Thyroid gland (tissue), 4 donors: ENCODE results near the gene TBRG4. TPM values are rescaled to one million over a fixed set of nuclear protein-coding genes. Genes with fewer than 3 reads are reported as not detected.

Source experiments
- DNase-seq, 2 donors: peaks; one replicate each; pipeline ENCODE4 v3.0.0-alpha.2; 2019
- H3K27ac ChIP-seq, 3 donors: fragments of 200-600 bp; sonication (generic); 1 replicate in 2 of 3; 2 replicates in 1 of 3; pipeline ENCODE4 v1.5.1; 2016 to 2019; ENCODE audit warnings: mild to moderate bottlenecking in 1 of 3, moderate library complexity in 1 of 3
- H3K27me3 ChIP-seq: fragments of 200-600 bp; sonication (generic); one replicate; pipeline ENCODE4 v1.5.1; 2019
- H3K36me3 ChIP-seq, 2 donors: fragments of 200-600 bp; sonication (generic); one replicate each; pipeline ENCODE4 v1.5.1; 2016 to 2019
- H3K4me1 ChIP-seq, 2 donors: fragments of 200-600 bp; sonication (generic); one replicate each; pipeline ENCODE4 v1.5.1; 2017 to 2019
- H3K4me3 ChIP-seq, 3 donors: fragments of 200-600 bp; sonication (generic); replicated peaks in 1 of 3; 1 replicate in 2 of 3; 2 replicates in 1 of 3; pipeline ENCODE4 v1.5.1; 2016; ENCODE audit warnings: mild to moderate bottlenecking in 1 of 3
- H3K9me3 ChIP-seq: fragments of 200-600 bp; sonication (generic); one replicate; pipeline ENCODE4 v1.5.1; 2017
- CTCF ChIP-seq, 6 experiments: fragments of 200-600 bp in 3 of 6; fragments of 450-650 bp in 3 of 6; sonication (generic) in 3 of 6; IDR thresholded peaks; one replicate each; pipeline ENCODE4 v1.5.1; 2016 to 2019; ENCODE audit warnings: antibody characterized with exemption in 6 of 6, mild to moderate bottlenecking in 2 of 6, inconsistent platforms in 1 of 6, moderate library complexity in 1 of 6
- POLR2A ChIP-seq, 2 donors: fragments of 450-650 bp; IDR thresholded peaks; one replicate each; pipeline ENCODE4 v1.6.1; 2017; ENCODE audit warnings: antibody characterized with exemption in 2 of 2, mild to moderate bottlenecking in 2 of 2, moderate library complexity in 1 of 2
- WGBS, 2 donors: methylation state at CpG; one replicate each; pipeline ENCODE4 v1.1.5; 2017; 5-methylcytosine and 5-hydroxymethylcytosine counted together
- intact Hi-C: fragments of 100-400 bp; cut with DNase I; formaldehyde crosslinking; loops from one replicate; pipeline ENCODE4 v1.15.1; 2023
- total RNA-seq, 4 donors: library from RNA; depleted of rRNA; stranded (reverse); fragments of >200 nt; gene quantifications; one replicate each; pipeline ENCODE4 v1.2.3, GENCODE V29; 2016

The TBRG4 gene
- total RNA-seq, 4 donors from 2014 or later: 40.0 to 57.6 (median 49.3) TPM

- no peak for DNase-seq
- intact Hi-C loops: no loop called here
- no peaks in the 10 kb centered on the region for H3K9me3 ChIP-seq
- H3K27ac ChIP-seq: no peak overlapping the region
- H3K4me1 ChIP-seq: no peaks in the 10 kb centered on the region
- TF ChIP-seq CTCF (IDR thresholded peaks at IDR 0.05) (no peak), POLR2A (IDR thresholded peaks at IDR 0.05) (no peak)
- WGBS, 2 donors: 93 to 96% methylated on average over 19 to 28 of the region's 35 CpGs
- H3K27me3 ChIP-seq: no peaks in the 10 kb centered on the region
- no peak overlapping the region for H3K4me3 ChIP-seq
- H3K36me3 ChIP-seq: peaks cover 38 to 45% of the 10 kb centered on the region in 2 donors
Observed at GRCh38 chr7:45075871-45076796, 35.4 kb downstream of the TBRG4 start.

GRCh38 chr7:45075355-45075644 lies 36.2 kb downstream of the TBRG4 start:
- H3K27me3 ChIP-seq: no peaks in the 10 kb centered on the region
- intact Hi-C loops: no loop called here
- no peak overlapping the region for H3K27ac ChIP-seq
- no peaks in the 10 kb centered on the region for H3K9me3 ChIP-seq
- H3K4me1 ChIP-seq: no peaks in the 10 kb centered on the region
- H3K4me3 ChIP-seq: no peak overlapping the region
- TF ChIP-seq CTCF (IDR thresholded peaks at IDR 0.05) (no peak), POLR2A (IDR thresholded peaks at IDR 0.05) (no peak)
- WGBS, 2 donors: 91 to 92% methylated on average over 1 of the region's 1 CpG
- H3K36me3 ChIP-seq: peaks cover 38 to 49% of the 10 kb centered on the region in 2 donors
- DNase-seq: no peak

- no peaks in the 10 kb centered on the region for H3K9me3 ChIP-seq
- intact Hi-C loops: no loop called here
- no peaks in the 10 kb centered on the region for H3K27me3 ChIP-seq
- H3K36me3 ChIP-seq: peaks cover 41 to 49% of the 10 kb centered on the region in 2 donors
- TF ChIP-seq CTCF (IDR thresholded peaks at IDR 0.05) (no peak), POLR2A (IDR thresholded peaks at IDR 0.05) (no peak)
- WGBS, 2 donors: 90 to 91% methylated on average over 15 to 16 of the region's 16 CpGs
- no peak for DNase-seq
- no peak overlapping the region for H3K4me3 ChIP-seq
- H3K27ac ChIP-seq: no peak overlapping the region
- H3K4me1 ChIP-seq: no peaks in the 10 kb centered on the region
Observed at GRCh38 chr7:45074528-45075354, 36.8 kb downstream of the TBRG4 start.

- Histone ChIP-seq H3K27me3 (no peaks in the 10 kb centered on the region), H3K4me1 (no peaks in the 10 kb centered on the region), H3K36me3 (peaks cover 41 to 49% of the 10 kb centered on the region in 2 donors), H3K9me3 (no peaks in the 10 kb centered on the region), H3K27ac (no peak overlapping the region), H3K4me3 (no peak overlapping the region)
- no peak for TF ChIP-seq CTCF (IDR thresholded peaks at IDR 0.05)
- TF ChIP-seq POLR2A (IDR thresholded peaks at IDR 0.05): no peak
- intact Hi-C loops: no loop called here
- no peak for DNase-seq
- WGBS, 2 donors: 92 to 94% methylated on average over 13 to 14 of the region's 15 CpGs
Observed at GRCh38 chr7:45073786-45074527, 37.5 kb downstream of the TBRG4 start.
